Left colon (tissue), 2 donors: ENCODE results near the gene DPCD. TPM values are rescaled to one million over a fixed set of nuclear protein-coding genes. Genes with fewer than 3 reads are reported as not detected.

Source experiments
- ATAC-seq: fragments of 200-7000 bp; cut with Tn5 transposase; one replicate; pipeline ENCODE4 v1.9.1; 2020; ENCODE audit warnings: mild to moderate bottlenecking, moderate library complexity
- DNase-seq, 2 donors: peaks; one replicate each; pipeline ENCODE4 v3.0.0-alpha.2; 2020
- intact Hi-C, 2 donors: fragments of 100-400 bp; cut with DNase I in 1 of 2; cut with micrococcal nuclease in 1 of 2; formaldehyde crosslinking; loops; one replicate each; pipeline versions ENCODE4 v1.11.2 to v1.14.0; 2022; cut with DNase I, micrococcal nuclease
- long read RNA-seq: library from polyadenylated mRNA; unstranded; transcript quantifications from one replicate; pipeline ENCODE4 v2.0.0, GENCODE V29; 2021
- total RNA-seq, 2 donors: library from RNA; stranded (reverse); fragmentation: NEBNext Ultra II Directional; extraction: Animal tissue kit (Norgen Biotek cat#: 25700); gene quantifications; one replicate each; pipeline ENCODE4 v1.2.1, GENCODE V29; 2021
- donor health status: DM: no; HTN: no; CAD: no.
- donor health status: DM: yes; HTN: yes; CAD: no.

The DPCD gene
- total RNA-seq, result 10 to 100 TPM in 1 of 2 donors, 1 to 10 TPM in 1; 7.3 to 12.9 TPM
- long read RNA-seq, transcript DPCD-202 (6 exons, 858 nt), result major isoform, 10 of 14 reads
- long read RNA-seq, partial matches to known transcripts, result 0 of 14 reads
- long read RNA-seq, other reads (novel, unspliced or antisense), result 4 of 14 reads

DNA sequence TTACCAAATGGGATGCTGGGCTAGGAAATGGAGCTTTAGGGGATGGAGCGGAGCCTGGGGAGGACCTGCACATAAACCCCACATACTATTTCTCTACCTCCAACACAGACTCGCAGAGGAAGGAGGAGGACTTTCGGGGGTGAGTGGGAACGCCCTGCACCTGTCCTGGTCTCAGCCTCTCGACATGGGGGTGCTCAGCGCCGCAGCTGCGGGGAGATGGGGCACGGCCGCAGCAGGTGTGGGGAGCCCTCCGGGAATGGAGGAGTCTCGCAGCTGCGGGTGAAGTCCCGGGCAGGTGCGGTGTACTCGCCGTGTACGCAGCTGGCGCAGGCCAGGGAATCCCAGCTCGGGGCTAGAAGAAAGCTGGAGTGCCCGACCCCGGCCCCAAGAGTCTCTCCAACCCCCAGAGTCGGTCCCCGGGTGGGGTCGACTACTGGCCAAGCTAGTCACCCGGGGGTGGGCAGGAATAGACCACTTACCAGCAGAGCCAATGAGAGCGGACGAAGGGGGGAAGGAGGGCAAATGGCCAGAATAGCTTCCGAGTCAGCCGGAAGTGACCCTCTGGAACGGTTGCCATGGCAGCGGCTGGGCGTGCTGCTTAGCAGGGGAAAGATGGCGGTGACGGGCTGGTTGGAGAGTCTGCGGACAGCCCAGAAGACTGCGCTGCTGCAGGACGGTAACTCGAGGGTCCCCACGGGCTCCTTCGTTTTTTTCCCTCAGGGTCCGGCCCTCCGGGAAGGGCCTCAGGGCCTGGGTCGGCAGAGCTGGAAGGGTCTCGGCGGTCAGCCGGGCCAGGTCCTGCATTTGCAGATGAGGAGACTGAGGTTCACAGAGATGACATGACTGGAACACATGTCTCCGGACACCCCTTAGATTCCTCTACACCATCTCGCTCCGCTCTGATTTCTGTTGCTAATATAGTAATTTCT lies at the start of gene DPCD, which contains the start of gene POLL:
Gene DPCD (plus strand): TSS at position 597 of the 929 bp plus-strand sequence. CDS start 16 bp downstream, at position 613.
Gene POLL (minus strand): TSS at position 533 of the 929 bp plus-strand sequence. CDS start 897 bp downstream, outside the sequence.
- DNase-seq (peak; percentile 97 to 100), ATAC-seq (peak; percentile 98)
- intact Hi-C loops, result no loop called here

DNA sequence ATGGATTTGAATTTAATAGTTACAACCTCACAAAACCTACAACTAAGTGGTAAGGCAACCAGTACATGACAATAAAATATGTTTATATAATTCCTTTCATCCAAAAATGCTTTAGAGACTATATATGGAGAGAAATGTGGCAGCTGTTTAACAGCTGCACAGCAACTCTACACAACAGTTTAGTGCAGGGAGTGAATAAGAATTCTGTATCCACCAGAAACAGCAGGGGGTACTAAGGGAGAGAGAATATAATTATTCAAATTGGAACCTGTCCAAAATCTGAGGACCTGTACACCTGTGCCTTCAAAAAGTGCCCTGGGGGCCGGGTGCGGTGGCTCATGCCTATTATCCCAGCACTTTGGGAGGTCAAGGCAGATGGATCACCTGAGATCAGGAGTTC lies 49.7 kb upstream of the DPCD start:
- ATAC-seq (no peak), DNase-seq (no peak)
- intact Hi-C loops, result no loop called here

- ATAC-seq, result no peak
- intact Hi-C loops, result no loop called here
- DNase-seq, result no peak
Observed at GRCh38 chr10:101545898-101546297, 42.2 kb upstream of the DPCD start.

DNA sequence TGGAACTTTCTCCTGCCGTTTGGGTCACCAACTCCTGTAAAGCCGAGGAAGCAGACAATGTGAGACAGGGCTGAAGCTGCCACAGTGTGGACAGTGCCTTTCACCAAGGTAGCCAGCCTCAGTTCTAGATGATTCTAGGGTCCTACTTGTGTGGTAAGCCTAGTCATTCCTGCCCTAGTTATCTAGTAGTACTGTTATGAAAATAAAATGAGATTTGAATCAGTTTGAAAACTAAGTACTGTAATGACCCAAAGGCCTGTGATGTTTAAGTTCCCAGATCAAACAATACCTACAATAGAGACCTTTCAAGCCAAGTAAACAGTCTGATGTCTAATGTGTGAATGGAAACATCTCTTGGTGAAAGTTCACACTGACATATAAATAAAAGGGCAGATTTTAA lies 37.2 kb upstream of the DPCD start:
- no peak for DNase-seq
- ATAC-seq, result no peak
- intact Hi-C loops, result no loop called here

GRCh38 chr10:101552442-101552841 lies 35.7 kb upstream of the DPCD start:
- no peak for ATAC-seq
- intact Hi-C loops, result no loop called here
- DNase-seq, result no peak

- no peak for DNase-seq
- intact Hi-C loops, result no loop called here
- no peak for ATAC-seq
Observed at GRCh38 chr10:101557541-101557940, 30.6 kb upstream of the DPCD start.

DNA sequence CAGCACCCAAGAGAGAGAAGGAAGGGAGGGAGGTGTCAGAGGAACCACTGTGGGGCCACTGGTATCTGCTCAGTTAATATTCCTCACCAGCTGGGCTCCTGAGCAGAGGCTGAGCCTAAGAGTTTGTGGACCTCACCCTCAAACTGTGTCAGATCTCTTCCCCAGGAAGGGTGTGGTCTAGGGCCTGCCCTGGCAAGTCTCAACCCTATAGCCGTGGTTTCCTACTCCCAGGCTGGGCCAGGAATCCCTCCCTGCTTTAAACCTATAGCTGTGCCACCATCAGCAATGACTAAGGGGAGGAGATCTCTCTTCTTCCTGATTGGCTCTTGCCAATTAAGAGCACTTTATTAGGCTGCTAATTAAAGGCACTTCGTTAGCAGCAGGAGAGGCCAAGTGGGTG lies 29.9 kb upstream of the DPCD start:
- intact Hi-C loops, result no loop called here
- DNase-seq, result no peak
- peak; percentile 71 for ATAC-seq

DNA sequence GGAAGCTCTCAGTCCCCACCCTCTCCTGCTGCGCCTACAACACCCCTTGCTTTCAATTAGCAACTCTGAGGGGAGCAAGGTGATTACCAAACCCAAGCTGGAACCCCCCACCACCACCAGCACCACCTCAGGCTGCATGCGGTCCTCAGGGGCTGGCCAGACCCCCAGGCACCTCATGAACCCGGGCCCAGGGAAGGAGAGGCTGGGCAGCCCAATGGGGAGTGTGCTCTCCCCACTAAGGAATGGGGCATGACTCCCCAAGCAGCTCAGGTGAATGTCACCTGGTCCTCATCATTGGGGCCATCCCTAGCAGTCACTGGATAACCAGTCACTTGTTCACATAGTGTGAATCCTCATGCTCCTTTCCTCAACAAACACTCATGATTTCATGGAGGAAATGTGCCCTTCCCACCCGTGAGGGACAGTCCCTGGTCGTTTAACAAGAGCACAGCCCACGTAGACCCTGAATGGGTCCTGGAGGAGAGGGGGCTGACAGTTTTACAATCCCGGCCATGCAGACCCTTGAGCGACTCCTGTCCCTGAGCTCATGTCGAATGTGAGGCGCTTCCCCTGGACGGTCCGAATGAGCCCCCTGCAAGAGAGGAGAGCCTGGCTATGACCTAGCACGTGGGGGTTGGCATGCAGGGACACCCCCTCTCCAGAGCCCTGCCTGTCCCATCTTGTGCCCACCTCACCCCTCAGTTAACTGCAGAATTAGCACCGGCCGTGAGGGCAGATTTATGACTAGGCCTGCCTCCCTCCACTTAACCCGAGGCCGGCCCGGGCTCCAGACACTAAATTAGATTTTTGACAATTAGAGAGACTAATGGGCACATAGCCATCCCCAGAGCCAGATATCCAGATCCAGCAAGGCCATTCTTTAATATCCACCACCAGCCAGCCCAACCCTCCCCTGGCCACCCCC lies 29.2 kb upstream of the DPCD start:
- no peak for DNase-seq
- ATAC-seq, result no peak
- intact Hi-C loops, result no loop called here

DNA sequence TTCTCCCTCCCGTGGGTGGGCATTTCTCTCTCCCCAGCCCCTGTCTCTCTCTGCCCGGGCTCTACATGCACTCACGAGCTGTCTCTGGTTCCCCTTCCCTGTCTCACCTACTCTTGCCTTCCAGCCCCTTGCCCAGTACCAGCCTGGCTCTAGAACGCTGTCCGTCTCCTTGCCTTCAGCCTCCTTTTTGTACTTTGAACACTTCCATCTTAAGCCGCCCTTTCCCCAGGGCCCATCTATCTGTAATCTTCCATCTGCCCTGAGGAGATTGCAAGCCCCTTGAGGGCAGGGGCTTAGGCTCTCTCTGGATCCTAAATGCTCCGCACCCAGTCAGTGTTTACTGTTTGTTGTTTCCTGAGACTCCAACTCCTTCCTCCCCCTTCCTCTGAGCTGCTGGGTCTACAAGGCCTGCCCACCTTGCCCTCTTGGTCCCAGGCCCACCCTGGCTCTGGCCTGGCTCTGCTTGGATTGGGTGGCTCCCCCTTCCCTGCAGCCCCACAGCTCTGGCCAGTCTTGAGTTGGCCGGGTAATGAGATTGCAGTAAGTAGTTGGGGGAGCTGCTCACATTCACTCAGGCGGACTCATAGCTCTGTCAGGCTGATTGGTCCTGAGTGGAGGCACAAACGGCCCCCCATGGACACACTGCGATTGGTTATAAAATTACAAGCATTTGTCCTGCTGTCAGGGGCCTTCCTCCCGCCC lies 28.4 kb upstream of the DPCD start:
- no peak for ATAC-seq
- intact Hi-C loops, result no loop called here
- no peak for DNase-seq

- intact Hi-C loops, result no loop called here
- ATAC-seq (no peak), DNase-seq (no peak)
Observed at GRCh38 chr10:101560298-101561067, 27.6 kb upstream of the DPCD start.

- DNase-seq (no peak), ATAC-seq (no peak)
- intact Hi-C loops, result no loop called here
Observed at GRCh38 chr10:101561068-101561915, 26.8 kb upstream of the DPCD start.

DNA sequence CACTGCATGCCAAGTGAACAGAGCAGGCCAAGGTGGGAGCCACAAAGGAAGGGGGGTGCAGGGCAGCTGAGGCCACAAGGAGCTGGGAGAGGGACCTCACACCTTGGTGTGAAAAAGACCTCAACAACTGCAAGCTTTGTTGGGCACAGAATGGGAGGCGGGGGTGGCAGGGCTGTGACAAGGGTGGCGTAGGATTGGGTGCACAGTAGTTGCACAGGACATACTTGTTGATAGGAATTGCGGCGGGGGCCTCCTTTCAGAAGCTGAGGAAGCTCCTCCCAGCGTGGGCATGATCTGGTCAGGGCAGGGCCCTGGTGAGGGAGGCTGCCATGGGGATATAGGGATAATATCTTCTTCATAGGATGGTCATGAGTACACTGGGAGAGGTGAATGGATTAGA lies 25.9 kb upstream of the DPCD start:
- no peak for DNase-seq
- intact Hi-C loops, result no loop called here
- ATAC-seq, result no peak

DNA sequence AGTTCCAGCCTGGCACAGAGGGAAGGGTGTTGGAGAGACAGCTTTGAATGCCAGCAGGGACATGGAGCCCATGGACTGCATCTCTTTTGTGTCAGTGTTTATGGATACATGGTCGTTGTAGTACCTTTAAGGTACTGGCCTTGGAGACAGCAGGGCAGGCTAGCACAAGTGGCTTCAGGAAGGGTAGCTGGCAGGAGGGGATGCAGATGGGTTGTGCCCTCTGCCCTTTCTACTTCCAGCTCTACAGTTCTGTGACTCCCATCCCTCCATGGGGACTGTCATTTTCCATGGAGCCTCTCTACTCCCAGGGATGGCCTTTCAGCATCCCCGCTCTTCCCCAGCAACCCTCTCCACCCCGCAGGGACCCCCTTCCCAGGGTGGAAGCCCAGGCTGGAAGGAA lies 25.1 kb upstream of the DPCD start:
- intact Hi-C loops, result no loop called here
- DNase-seq (no peak), ATAC-seq (no peak)

GRCh38 chr10:101563497-101564040 lies 24.6 kb upstream of the DPCD start:
- intact Hi-C loops, result no loop called here
- ATAC-seq (no peak), DNase-seq (no peak)

DNA sequence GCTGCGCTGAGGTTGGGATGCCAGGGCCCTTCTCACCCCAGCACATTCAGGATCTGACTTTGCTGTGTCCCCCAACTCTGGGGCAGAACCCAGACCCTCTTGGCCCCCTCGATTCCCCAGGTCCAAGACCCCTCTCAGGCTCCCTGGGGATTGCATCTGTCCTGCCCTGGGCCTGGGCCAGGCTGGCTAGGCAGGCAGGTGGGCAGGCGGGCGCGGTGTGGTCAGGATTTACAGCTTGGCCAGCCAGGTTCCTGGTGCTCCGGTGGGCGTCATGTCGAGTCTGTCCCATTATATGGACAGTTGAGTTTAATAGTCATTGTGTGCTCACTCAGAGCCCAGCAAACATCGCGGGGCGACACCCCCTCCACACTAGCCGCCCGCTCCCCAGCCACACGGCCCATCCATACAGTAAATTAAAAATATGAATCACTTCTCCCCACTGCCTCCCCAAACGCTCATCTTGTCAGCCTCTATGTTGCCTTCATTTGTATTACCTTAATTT lies 23.6 kb upstream of the DPCD start:
- DNase-seq (no peak), ATAC-seq (no peak)
- intact Hi-C loops, result no loop called here

- DNase-seq, result no peak
- intact Hi-C loops, result no loop called here
- ATAC-seq, result no peak
Observed at GRCh38 chr10:101565370-101565900, 22.7 kb upstream of the DPCD start.
